ENCODE measurements around the gene MTHFS.

- TF ChIP-seq POLR2A (IDR thresholded peaks at IDR 0.05; ENCODE audit: low read length) (no peak), GATA1 (IDR thresholded peaks at IDR 0.05; ENCODE audit: low read depth, low read length) (no peak)
Observed at GRCh38 chr15:79831604-79832003, 65.2 kb downstream of the MTHFS start.
